Spleen (tissue), 11 donors: ENCODE results near the gene AFAP1. TPM values are rescaled to one million over a fixed set of nuclear protein-coding genes. Genes with fewer than 3 reads are reported as not detected.

Experiments used
- DNase-seq: peaks from one replicate; pipeline ENCODE4 v3.0.0-alpha.2; 2020
- H3K27ac ChIP-seq, 8 donors: fragments of 200-600 bp; sonication (generic) in 7 of 8; 1 replicate in 4 of 8; 2 replicates in 4 of 8; pipeline versions ENCODE4 v1.5.0 to v1.8.0; 2016 to 2021; ENCODE audit warnings: inconsistent platforms in 4 of 8, mild to moderate bottlenecking in 4 of 8, moderate library complexity in 1 of 8
- H3K27me3 ChIP-seq, 7 donors: fragments of 200-600 bp; sonication (generic) in 6 of 7; replicated peaks in 1 of 7; 1 replicate in 4 of 7; 2 replicates in 3 of 7; pipeline versions ENCODE4 v1.5.0 to v1.8.0; 2016 to 2021; ENCODE audit warnings: inconsistent platforms in 3 of 7, mild to moderate bottlenecking in 1 of 7
- H3K36me3 ChIP-seq, 6 donors: fragments of 200-600 bp; sonication (generic) in 5 of 6; 1 replicate in 4 of 6; 2 replicates in 2 of 6; pipeline versions ENCODE4 v1.5.0 to v1.8.0; 2016 to 2021; ENCODE audit warnings: inconsistent platforms in 2 of 6
- H3K4me1 ChIP-seq, 6 donors: fragments of 200-600 bp; sonication (generic) in 5 of 6; 1 replicate in 3 of 6; 2 replicates in 3 of 6; pipeline versions ENCODE4 v1.5.0 to v1.8.0; 2016 to 2021; ENCODE audit warnings: inconsistent platforms in 3 of 6
- H3K4me3 ChIP-seq, 8 donors: fragments of 200-600 bp; sonication (generic) in 7 of 8; 1 replicate in 4 of 8; 2 replicates in 4 of 8; pipeline versions ENCODE4 v1.5.0 to v1.8.0; 2016 to 2021; ENCODE audit warnings: inconsistent platforms in 4 of 8, mild to moderate bottlenecking in 4 of 8, moderate library complexity in 2 of 8
- H3K9me3 ChIP-seq, 8 donors: fragments of 200-600 bp; sonication (generic) in 7 of 8; 1 replicate in 4 of 8; 2 replicates in 4 of 8; pipeline versions ENCODE4 v1.5.0 to v1.8.0; 2016 to 2021; ENCODE audit warnings: inconsistent platforms in 4 of 8
- CTCF ChIP-seq, 11 experiments: fragments of 200-600 bp in 7 of 11; fragments of 450-650 bp in 4 of 11; sonication (generic) in 4 of 11; IDR thresholded peaks in 8 of 11; conservative IDR thresholded peaks in 3 of 11; 1 replicate in 7 of 11; 2 replicates in 4 of 11; pipeline versions ENCODE4 v1.4.0 to v1.8.0; 2016 to 2021; ENCODE audit warnings: antibody characterized with exemption in 11 of 11, inconsistent platforms in 4 of 11, mild to moderate bottlenecking in 1 of 11
- POLR2A ChIP-seq, 3 donors: fragments of 450-650 bp; IDR thresholded peaks; one replicate each; pipeline ENCODE4 v1.5.1; 2017; ENCODE audit warnings: antibody characterized with exemption in 3 of 3, mild to moderate bottlenecking in 1 of 3
- POLR2AphosphoS5 ChIP-seq, 3 donors: sonication (generic); formaldehyde crosslinking; IDR thresholded peaks; one replicate each; pipeline ENCODE4 v1.5.1; 2017; ENCODE audit warnings: antibody characterized with exemption in 3 of 3
- WGBS, 5 donors: extraction: QIAGEN DNeasy Blood & Tissue Kit in 3 of 5; methylation state at CpG; one replicate each; pipeline versions ENCODE4 v1.1.5 to v1.1.7; 2013 to 2018; 5-methylcytosine and 5-hydroxymethylcytosine counted together
- intact Hi-C: fragments of 100-400 bp; cut with DNase I; formaldehyde crosslinking; loops from one replicate; pipeline ENCODE4 v1.15.0; 2023; ENCODE audit warnings: low total_unique reads
- polyA plus RNA-seq, 3 donors: library from polyadenylated mRNA; stranded (reverse); fragments of 200-250 nt; gene quantifications; one replicate each; pipeline ENCODE4 v1.2.1, GENCODE V29; 2013
- total RNA-seq, 7 donors: library from RNA; depleted of rRNA in 3 of 7; stranded (reverse); fragments of >200 nt in 3 of 7; fragmentation: NEBNext Ultra II Directional in 4 of 7; extraction: Animal tissue kit (Norgen Biotek cat#: 25700) in 4 of 7; gene quantifications; one replicate each; pipeline versions ENCODE4 v1.1.0 to v1.2.1, GENCODE V29; 2016 to 2021
- donor health status: healthy with polysubstance abuse.
- donor health status: DM: no; HTN: no; CAD: no; lungs with moderate emphysema.
- donor health status: DM: no; HTN: no; CAD: no.
- donor health status: Bipolar disorder and iron deficiency.
- donor health status: healthy.
- donor health status: DM: no; HTN: no; CAD: no.
- donor health status: DM: yes; HTN: yes; CAD: no.

Gene AFAP1
- total and polyA plus RNA-seq, 10 donors, result 1.6 to 29.2 (median 12.1) TPM

- Histone ChIP-seq H3K4me3 (no peak overlapping the region), H3K4me1 (peaks cover 0 to 47% (median 17%) of the 10 kb centered on the region in 6 donors), H3K9me3 (no peaks in the 10 kb centered on the region), H3K27me3 (no peaks in the 10 kb centered on the region), H3K27ac (no peak overlapping the region), H3K36me3 (peaks cover 0 to 40% (median 9%) of the 10 kb centered on the region in 6 donors)
- TF ChIP-seq POLR2A (IDR thresholded peaks at IDR 0.05) (no peak), POLR2AphosphoS5 (IDR thresholded peaks at IDR 0.05) (no peak), CTCF (IDR thresholded peaks at IDR 0.05 in 8 of 11, conservative IDR thresholded peaks at IDR 0.05 in 3 of 11) (no peak)
- intact Hi-C loops, result no loop called here
- no peak for DNase-seq
- WGBS, 5 donors, result 76 to 90% (median 82%) methylated on average over 3 of the region's 3 CpGs
Measured at GRCh38 chr4:7813674-7814073, 126.0 kb downstream of the AFAP1 start.

- 85 to 96% (median 85%) methylated on average over 5 of the region's 5 CpGs for WGBS, 5 donors
- peaks cover 0 to 36% (median 9%) of the 10 kb centered on the region in 6 donors for H3K36me3 ChIP-seq
- TF ChIP-seq POLR2A (IDR thresholded peaks at IDR 0.05), result no peak
- TF ChIP-seq CTCF (IDR thresholded peaks at IDR 0.05 in 8 of 11, conservative IDR thresholded peaks at IDR 0.05 in 3 of 11), result no peak
- no peak for TF ChIP-seq POLR2AphosphoS5 (IDR thresholded peaks at IDR 0.05)
- no peaks in the 10 kb centered on the region for H3K9me3 ChIP-seq
- DNase-seq, result no peak
- intact Hi-C loops, result no loop called here
- H3K4me1 ChIP-seq, result peaks cover 0 to 43% (median 12%) of the 10 kb centered on the region in 6 donors
- H3K4me3 ChIP-seq, result no peak overlapping the region
- H3K27ac ChIP-seq, result peak overlapping the region in 2 of 8 donors; percentile 73
- peaks cover 0 to 3% (median 0%) of the 10 kb centered on the region in 7 donors for H3K27me3 ChIP-seq
Measured at GRCh38 chr4:7812921-7813320, 126.7 kb downstream of the AFAP1 start.

- TF ChIP-seq CTCF (IDR thresholded peaks at IDR 0.05 in 8 of 11, conservative IDR thresholded peaks at IDR 0.05 in 3 of 11) (no peak), POLR2AphosphoS5 (IDR thresholded peaks at IDR 0.05) (no peak), POLR2A (IDR thresholded peaks at IDR 0.05) (no peak)
- 79 to 91% (median 86%) methylated on average over 16 to 18 of the region's 18 CpGs for WGBS, 5 donors
- Histone ChIP-seq H3K4me3 (no peak overlapping the region), H3K27ac (peak overlapping the region in 7 of 8 donors; percentile 1 to 79 (median 61)), H3K4me1 (peaks cover 0 to 43% (median 10%) of the 10 kb centered on the region in 6 donors), H3K36me3 (peaks cover 0 to 37% (median 9%) of the 10 kb centered on the region in 6 donors), H3K27me3 (peaks cover 0 to 9% (median 0%) of the 10 kb centered on the region in 7 donors), H3K9me3 (no peaks in the 10 kb centered on the region)
- intact Hi-C loops, result no loop called here
- no peak for DNase-seq
Measured at GRCh38 chr4:7812231-7812857, 127.3 kb downstream of the AFAP1 start.

GRCh38 chr4:7811536-7812191 lies 128.0 kb downstream of the AFAP1 start:
- H3K27ac ChIP-seq, result peak overlapping the region in 7 of 8 donors; percentile 55 to 79 (median 70)
- WGBS, 5 donors, result 71 to 79% (median 79%) methylated on average over 25 of the region's 25 CpGs
- DNase-seq, result no peak
- peaks cover 0 to 37% (median 9%) of the 10 kb centered on the region in 6 donors for H3K36me3 ChIP-seq
- peaks cover 0 to 10% (median 0%) of the 10 kb centered on the region in 7 donors for H3K27me3 ChIP-seq
- intact Hi-C loops, result no loop called here
- no peaks in the 10 kb centered on the region for H3K9me3 ChIP-seq
- H3K4me3 ChIP-seq, result no peak overlapping the region
- TF ChIP-seq CTCF (IDR thresholded peaks at IDR 0.05 in 8 of 11, conservative IDR thresholded peaks at IDR 0.05 in 3 of 11), result no peak
- peak; percentile 3 to 33 (median 19) for TF ChIP-seq POLR2AphosphoS5 (IDR thresholded peaks at IDR 0.05)
- H3K4me1 ChIP-seq, result peaks cover 0 to 50% (median 12%) of the 10 kb centered on the region in 6 donors
